Vagina (tissue), 2 donors: Measurements from ENCODE around the gene KIN. TPM values are rescaled to one million over a fixed set of nuclear protein-coding genes. Genes with fewer than 3 reads are reported as not detected.
"Not testable (repeated sequence)": the region's sequence is repeated elsewhere in the genome, so short reads cannot be mapped to it uniquely, and the experiment has no call there.

ENCODE experiments used
- DNase-seq, 2 donors: peaks; one replicate each; pipeline ENCODE4 v3.0.0-alpha.2; 2017; ENCODE audit errors: extremely low spot score in 2 of 2
- H3K27ac ChIP-seq: fragments of 200-600 bp; sonication (generic); one replicate; pipeline ENCODE4 v1.5.1; 2019
- H3K27me3 ChIP-seq: fragments of 200-600 bp; sonication (generic); one replicate; pipeline ENCODE4 v1.5.1; 2019
- H3K36me3 ChIP-seq, 2 donors: fragments of 200-600 bp; sonication (generic); one replicate each; pipeline ENCODE4 v1.5.1; 2017 to 2019
- H3K4me1 ChIP-seq: fragments of 200-600 bp; sonication (generic); one replicate; pipeline ENCODE4 v1.5.1; 2019
- H3K4me3 ChIP-seq, 2 donors: fragments of 200-600 bp; sonication (generic); 1 replicate in 1 of 2; 2 replicates in 1 of 2; pipeline ENCODE4 v1.5.1; 2016 to 2019
- H3K9me3 ChIP-seq: fragments of 200-600 bp; sonication (generic); one replicate; pipeline ENCODE4 v1.5.1; 2019
- POLR2A ChIP-seq, 2 donors: fragments of 450-650 bp; IDR thresholded peaks; one replicate each; pipeline ENCODE4 v1.6.1; 2017; ENCODE audit warnings: antibody characterized with exemption in 2 of 2, mild to moderate bottlenecking in 2 of 2, moderate library complexity in 2 of 2
- POLR2AphosphoS5 ChIP-seq, 2 donors: sonication (generic); formaldehyde crosslinking; IDR thresholded peaks; one replicate each; pipeline ENCODE4 v1.9.0; 2017; ENCODE audit warnings: antibody characterized with exemption in 2 of 2, mild to moderate bottlenecking in 2 of 2, low read depth in 1 of 2; ENCODE audit not compliant: insufficient read depth in 1 of 2
- intact Hi-C: fragments of 100-400 bp; cut with DNase I; formaldehyde crosslinking; loops from one replicate; pipeline ENCODE4 v1.15.1; 2023
- total RNA-seq: library from RNA; depleted of rRNA; stranded (reverse); fragments of >200 nt; gene quantifications from one replicate; pipeline ENCODE4 v1.2.3, GENCODE V29; 2016
- TF ChIP-seq, protein P1 (sequence below), 3 experiments: fragments of 450-650 bp in 2 of 3; fragments of 200-600 bp in 1 of 3; sonication (generic) in 1 of 3; IDR thresholded peaks; one replicate each; pipeline ENCODE4 v1.5.1; 2017 to 2019; ENCODE audit warnings: antibody characterized with exemption in 3 of 3, mild to moderate bottlenecking in 2 of 3, moderate library complexity in 2 of 3

KIN gene
- total RNA-seq, 1 donor from 2014 or later: 4.7 TPM

- H3K36me3 ChIP-seq: peaks cover 0 to 80% of the 10 kb centered on the region in 2 donors
Observed at GRCh38 chr10:7756360-7756992, 31.3 kb downstream of the KIN start.

DNA sequence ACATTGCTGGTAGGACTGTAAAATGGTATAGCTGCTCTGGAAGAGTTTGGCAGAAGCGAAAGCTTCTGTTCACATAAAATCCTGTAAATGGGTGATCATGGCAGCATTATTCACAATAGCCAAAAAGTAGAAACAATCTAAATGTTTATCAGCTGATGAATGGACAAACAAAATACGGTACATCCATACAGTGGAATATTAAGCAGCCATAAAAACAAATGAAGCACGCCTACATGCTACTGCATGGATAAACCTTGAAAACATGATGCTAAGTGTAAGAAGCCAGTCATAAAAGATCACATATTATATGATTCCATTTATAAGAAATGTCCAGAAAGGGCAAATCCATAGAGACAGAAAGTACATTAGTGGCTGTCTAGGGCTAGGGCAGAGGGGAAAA is 32.7 kb downstream of the KIN start:
- Histone ChIP-seq H3K9me3 (no peaks in the 10 kb centered on the region), H3K27me3 (no peaks in the 10 kb centered on the region), H3K36me3 (peaks cover 0 to 75% of the 10 kb centered on the region in 2 donors), H3K4me1 (no peaks in the 10 kb centered on the region), H3K27ac (no peak overlapping the region), H3K4me3 (no peak overlapping the region)
- no peak for DNase-seq
- intact Hi-C loops: no loop called here
- TF ChIP-seq, protein P1, sequence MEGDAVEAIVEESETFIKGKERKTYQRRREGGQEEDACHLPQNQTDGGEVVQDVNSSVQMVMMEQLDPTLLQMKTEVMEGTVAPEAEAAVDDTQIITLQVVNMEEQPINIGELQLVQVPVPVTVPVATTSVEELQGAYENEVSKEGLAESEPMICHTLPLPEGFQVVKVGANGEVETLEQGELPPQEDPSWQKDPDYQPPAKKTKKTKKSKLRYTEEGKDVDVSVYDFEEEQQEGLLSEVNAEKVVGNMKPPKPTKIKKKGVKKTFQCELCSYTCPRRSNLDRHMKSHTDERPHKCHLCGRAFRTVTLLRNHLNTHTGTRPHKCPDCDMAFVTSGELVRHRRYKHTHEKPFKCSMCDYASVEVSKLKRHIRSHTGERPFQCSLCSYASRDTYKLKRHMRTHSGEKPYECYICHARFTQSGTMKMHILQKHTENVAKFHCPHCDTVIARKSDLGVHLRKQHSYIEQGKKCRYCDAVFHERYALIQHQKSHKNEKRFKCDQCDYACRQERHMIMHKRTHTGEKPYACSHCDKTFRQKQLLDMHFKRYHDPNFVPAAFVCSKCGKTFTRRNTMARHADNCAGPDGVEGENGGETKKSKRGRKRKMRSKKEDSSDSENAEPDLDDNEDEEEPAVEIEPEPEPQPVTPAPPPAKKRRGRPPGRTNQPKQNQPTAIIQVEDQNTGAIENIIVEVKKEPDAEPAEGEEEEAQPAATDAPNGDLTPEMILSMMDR (IDR thresholded peaks at IDR 0.05): no peak
- TF ChIP-seq POLR2A (IDR thresholded peaks at IDR 0.05): no peak
- no peak for TF ChIP-seq POLR2AphosphoS5 (IDR thresholded peaks at IDR 0.05; ENCODE audit: insufficient read depth in 1 of 2, low read depth in 1 of 2)

More at GRCh38 chr10:7756360-7756992, 31.3 kb downstream of the KIN start:
- Histone ChIP-seq H3K9me3 (no peaks in the 10 kb centered on the region), H3K27ac (no peak overlapping the region), H3K27me3 (no peaks in the 10 kb centered on the region), H3K4me1 (no peaks in the 10 kb centered on the region), H3K4me3 (no peak overlapping the region)
- DNase-seq: no peak
- TF ChIP-seq, protein P1 (IDR thresholded peaks at IDR 0.05): no peak
- no peak for TF ChIP-seq POLR2A (IDR thresholded peaks at IDR 0.05)
- TF ChIP-seq POLR2AphosphoS5 (IDR thresholded peaks at IDR 0.05; ENCODE audit: insufficient read depth in 1 of 2, low read depth in 1 of 2): no peak
- intact Hi-C loops: no loop called here

GRCh38 chr10:7752251-7752650 is 35.5 kb downstream of the KIN start:
- Histone ChIP-seq H3K36me3 (peaks cover 0 to 48% of the 10 kb centered on the region in 2 donors), H3K9me3 (no peaks in the 10 kb centered on the region), H3K27me3 (no peaks in the 10 kb centered on the region), H3K27ac (no peak overlapping the region), H3K4me3 (no peak overlapping the region), H3K4me1 (no peaks in the 10 kb centered on the region)
- TF ChIP-seq POLR2AphosphoS5 (IDR thresholded peaks at IDR 0.05; ENCODE audit: insufficient read depth in 1 of 2, low read depth in 1 of 2): no peak
- no peak for TF ChIP-seq POLR2A (IDR thresholded peaks at IDR 0.05)
- TF ChIP-seq, protein P1 (IDR thresholded peaks at IDR 0.05): no peak
- intact Hi-C loops: no loop called here
- DNase-seq: no peak

- Histone ChIP-seq H3K4me1 (no peaks in the 10 kb centered on the region), H3K27ac (no peak overlapping the region), H3K27me3 (no peaks in the 10 kb centered on the region), H3K36me3 (peaks cover 0 to 30% of the 10 kb centered on the region in 2 donors), H3K9me3 (no peaks in the 10 kb centered on the region), H3K4me3 (no peak overlapping the region)
- intact Hi-C loops: no loop called here
- TF ChIP-seq POLR2A (IDR thresholded peaks at IDR 0.05) (no peak), POLR2AphosphoS5 (IDR thresholded peaks at IDR 0.05; ENCODE audit: insufficient read depth in 1 of 2, low read depth in 1 of 2) (no peak)
- TF ChIP-seq, protein P1 (IDR thresholded peaks at IDR 0.05): no peak
- peak in 1 of 2 donors; percentile 13 for DNase-seq
Observed at GRCh38 chr10:7750222-7750621, 37.6 kb downstream of the KIN start.

- H3K27ac ChIP-seq, H3K9me3 ChIP-seq, H3K4me1 ChIP-seq, H3K27me3 ChIP-seq, intact Hi-C loops, H3K4me3 ChIP-seq: not testable (repeated sequence)
- H3K36me3 ChIP-seq: peaks cover 0 to 15% of the 10 kb centered on the region in 2 donors
- DNase-seq: peak in 1 of 2 donors; percentile 25
Observed at GRCh38 chr10:7748637-7749036, 39.2 kb downstream of the KIN start.
